ENCODE results near the gene YPEL4.

- TF ChIP-seq CTCF (IDR thresholded peaks at IDR 0.05 in 4 of 5, conservative IDR thresholded peaks at IDR 0.05 in 1 of 5) (no peak), POLR2A (IDR thresholded peaks at IDR 0.05) (no peak)
Observed at GRCh38 chr11:57648801-57649735, 644 bp downstream of the YPEL4 start.
